GM12878 (cell line): ENCODE results near the gene KCTD6. TPM values are rescaled to one million over a fixed set of nuclear protein-coding genes. Genes with fewer than 3 reads are reported as not detected.

Experiments used
- CREB1 ChIP-seq: IDR thresholded peaks from 2 replicates; pipeline ENCODE4 v1.6.1; 2012; ENCODE audit warnings: low read depth, mild to moderate bottlenecking, inconsistent platforms
- E2F4 ChIP-seq: IDR thresholded peaks from 2 replicates; pipeline ENCODE4 v1.6.1; 2012; ENCODE audit warnings: low read depth, low read length, improper control_type of control experiment
- JUND ChIP-seq: IDR thresholded peaks from 2 replicates; pipeline ENCODE4 v1.6.1; 2012; ENCODE audit warnings: low read depth, mild to moderate bottlenecking, low read length, improper control_type of control experiment, moderate library complexity
- LARP7 ChIP-seq: fragments of 450-650 bp; IDR thresholded peaks from 2 replicates; pipeline ENCODE4 v1.6.1; 2017; ENCODE audit warnings: mild to moderate bottlenecking
- MEF2B ChIP-seq: fragments of 450-650 bp; IDR thresholded peaks from 2 replicates; pipeline ENCODE4 v1.6.1; 2018; ENCODE audit warnings: mild to moderate bottlenecking, moderate library complexity; ENCODE audit not compliant: partially characterized antibody, poor library complexity, severe bottlenecking
- NR2C1 ChIP-seq: fragments of 450-650 bp; IDR thresholded peaks from 2 replicates; pipeline ENCODE4 v1.6.1; 2017; ENCODE audit warnings: antibody characterized with exemption, mild to moderate bottlenecking, moderate library complexity
- NRF1 ChIP-seq: conservative IDR thresholded peaks from 2 replicates; pipeline ENCODE4 v1.6.1; 2011; ENCODE audit warnings: mild to moderate bottlenecking, low read depth, low read length, improper control_type of control experiment
- PBX3 ChIP-seq: IDR thresholded peaks from 2 replicates; pipeline ENCODE4 v1.6.1; 2011; ENCODE audit warnings: mild to moderate bottlenecking, low read depth, low read length, moderate library complexity; ENCODE audit not compliant: insufficient replicate concordance
- PKNOX1 ChIP-seq: fragments of 450-650 bp; IDR thresholded peaks from 2 replicates; pipeline ENCODE4 v1.6.1; 2016; ENCODE audit warnings: mild to moderate bottlenecking
- PML ChIP-seq: IDR thresholded peaks from 2 replicates; pipeline ENCODE4 v1.6.1; 2012; ENCODE audit warnings: low read length, inconsistent platforms
- RAD21 ChIP-seq: IDR thresholded peaks from 2 replicates; pipeline ENCODE4 v1.6.1; 2011; ENCODE audit warnings: mild to moderate bottlenecking, low read depth, low read length, moderate library complexity; ENCODE audit not compliant: insufficient read depth
- RUNX3 ChIP-seq: IDR thresholded peaks from 2 replicates; pipeline ENCODE4 v1.6.1; 2012; ENCODE audit warnings: low read length, inconsistent platforms
- SMARCA5 ChIP-seq: fragments of 450-650 bp; IDR thresholded peaks from 2 replicates; pipeline ENCODE4 v1.6.1; 2017; ENCODE audit warnings: mild to moderate bottlenecking
- STAT3 ChIP-seq: IDR thresholded peaks from 2 replicates; pipeline ENCODE4 v1.6.1; 2011; ENCODE audit warnings: low read depth, low read length, improper control_type of control experiment
- TAF1 ChIP-seq: IDR thresholded peaks from 2 replicates; pipeline ENCODE4 v1.6.1; 2011; ENCODE audit warnings: mild to moderate bottlenecking, low read depth, low read length, borderline replicate concordance
- ZNF217 ChIP-seq: fragments of 450-650 bp; IDR thresholded peaks from 2 replicates; pipeline ENCODE4 v1.6.1; 2017; ENCODE audit warnings: antibody characterized with exemption, mild to moderate bottlenecking
- ZNF687 ChIP-seq: fragments of 450-650 bp; IDR thresholded peaks from 2 replicates; pipeline ENCODE4 v1.6.1; 2017; ENCODE audit warnings: mild to moderate bottlenecking, moderate library complexity
- ZSCAN29 ChIP-seq: fragments of 450-650 bp; IDR thresholded peaks from 2 replicates; pipeline ENCODE4 v1.6.1; 2017; ENCODE audit warnings: mild to moderate bottlenecking, moderate library complexity
- polyA plus RNA-seq, 11 experiments: library from polyadenylated mRNA; depleted of rRNA in 4 of 11; unstranded in 6 of 11; stranded (reverse) in 5 of 11; fragments of >200 nt; fragmentation: Nextera tagmentation in 4 of 11; fragmentation: Illumina TruSeq in 1 of 11; extraction: Ambion mirVana in 4 of 11; extraction: Trizol in 1 of 11; gene quantifications; 1 replicate in 1 of 11; 2 replicates in 10 of 11; pipeline versions ENCODE4 v1.2.1 to v1.2.3, GENCODE V29; 2011 to 2016; ENCODE audit warnings: inconsistent platforms in 2 of 11, missing spikeins in 2 of 11, low read depth in 1 of 11
- total RNA-seq, 4 experiments: library from RNA; depleted of rRNA in 3 of 4; stranded (reverse); fragments of >200 nt in 3 of 4; fragmentation: Illumina TruSeq in 1 of 4; extraction: Trizol in 1 of 4; gene quantifications; 2 replicates each; pipeline versions ENCODE4 v1.2.1 to v1.2.3, GENCODE V29; 2013 to 2021
- TF ChIP-seq, protein P1 (sequence below): fragments of 450-650 bp; IDR thresholded peaks from 2 replicates; pipeline ENCODE4 v1.6.1; 2017; ENCODE audit warnings: low read depth, mild to moderate bottlenecking, moderate library complexity
- TF ChIP-seq, protein P2 (sequence below): fragments of 150-350 bp; IDR thresholded peaks from 2 replicates; pipeline ENCODE4 v1.6.1; 2014; ENCODE audit warnings: mild to moderate bottlenecking, low read depth, low read length

The KCTD6 gene
- total and polyA plus RNA-seq, 10 of the 15 experiments (the other 5 are each of a cell fraction or from before 2014, with no cell fraction given), result 5.2 to 10.7 (median 8.7) TPM

- no peak for TF ChIP-seq NR2C1
- TF ChIP-seq, protein P1, sequence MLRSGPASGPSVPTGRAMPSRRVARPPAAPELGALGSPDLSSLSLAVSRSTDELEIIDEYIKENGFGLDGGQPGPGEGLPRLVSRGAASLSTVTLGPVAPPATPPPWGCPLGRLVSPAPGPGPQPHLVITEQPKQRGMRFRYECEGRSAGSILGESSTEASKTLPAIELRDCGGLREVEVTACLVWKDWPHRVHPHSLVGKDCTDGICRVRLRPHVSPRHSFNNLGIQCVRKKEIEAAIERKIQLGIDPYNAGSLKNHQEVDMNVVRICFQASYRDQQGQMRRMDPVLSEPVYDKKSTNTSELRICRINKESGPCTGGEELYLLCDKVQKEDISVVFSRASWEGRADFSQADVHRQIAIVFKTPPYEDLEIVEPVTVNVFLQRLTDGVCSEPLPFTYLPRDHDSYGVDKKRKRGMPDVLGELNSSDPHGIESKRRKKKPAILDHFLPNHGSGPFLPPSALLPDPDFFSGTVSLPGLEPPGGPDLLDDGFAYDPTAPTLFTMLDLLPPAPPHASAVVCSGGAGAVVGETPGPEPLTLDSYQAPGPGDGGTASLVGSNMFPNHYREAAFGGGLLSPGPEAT, result no peak; the same call in 1 of the 2 replicates
- no peak for TF ChIP-seq MEF2B
- TF ChIP-seq, protein P2, sequence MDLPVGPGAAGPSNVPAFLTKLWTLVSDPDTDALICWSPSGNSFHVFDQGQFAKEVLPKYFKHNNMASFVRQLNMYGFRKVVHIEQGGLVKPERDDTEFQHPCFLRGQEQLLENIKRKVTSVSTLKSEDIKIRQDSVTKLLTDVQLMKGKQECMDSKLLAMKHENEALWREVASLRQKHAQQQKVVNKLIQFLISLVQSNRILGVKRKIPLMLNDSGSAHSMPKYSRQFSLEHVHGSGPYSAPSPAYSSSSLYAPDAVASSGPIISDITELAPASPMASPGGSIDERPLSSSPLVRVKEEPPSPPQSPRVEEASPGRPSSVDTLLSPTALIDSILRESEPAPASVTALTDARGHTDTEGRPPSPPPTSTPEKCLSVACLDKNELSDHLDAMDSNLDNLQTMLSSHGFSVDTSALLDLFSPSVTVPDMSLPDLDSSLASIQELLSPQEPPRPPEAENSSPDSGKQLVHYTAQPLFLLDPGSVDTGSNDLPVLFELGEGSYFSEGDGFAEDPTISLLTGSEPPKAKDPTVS, result no peak
- no peak for TF ChIP-seq NRF1
- no peak for TF ChIP-seq E2F4
- TF ChIP-seq JUND, result no peak
- TF ChIP-seq CREB1, result no peak
- TF ChIP-seq STAT3, result no peak
- TF ChIP-seq SMARCA5, result 0 out of 2 replicates have a peak, but pooled peaks have one; percentile 23
- TF ChIP-seq PML, result no peak
- no peak for TF ChIP-seq ZSCAN29
- TF ChIP-seq TAF1, result no peak
- no peak for TF ChIP-seq LARP7
- TF ChIP-seq RAD21, result peak; percentile 96
- no peak for TF ChIP-seq ZNF687
- peak; percentile 72 for TF ChIP-seq PKNOX1
- TF ChIP-seq ZNF217, result no peak
- TF ChIP-seq PBX3, result no peak
- TF ChIP-seq RUNX3, result peak; percentile 49; the same call in 1 of the 2 replicates
Measured at GRCh38 chr3:58532794-58533220, 40.9 kb downstream of the KCTD6 start (continued).
